ENCODE measurements around the gene UMAD1.

GRCh38 chr7:7664291-7664690, 23.7 kb downstream of the UMAD1 start:
- no peak for TF ChIP-seq CTCF (IDR thresholded peaks at IDR 0.05)
- no peak for TF ChIP-seq POLR2A (IDR thresholded peaks at IDR 0.05)

All from testis (tissue), 2 donors.